HG03025 (cell line): ENCODE data around the gene WWTR1.

Source experiments
- ATAC-seq: cut with Tn5 transposase; IDR thresholded peaks from one replicate; pipeline ENCODE4 v1.9.1; 2021; ENCODE audit warnings: mild to moderate bottlenecking, moderate library complexity; ENCODE audit not compliant: unreplicated experiment, low FRiP score

The WWTR1 gene

DNA sequence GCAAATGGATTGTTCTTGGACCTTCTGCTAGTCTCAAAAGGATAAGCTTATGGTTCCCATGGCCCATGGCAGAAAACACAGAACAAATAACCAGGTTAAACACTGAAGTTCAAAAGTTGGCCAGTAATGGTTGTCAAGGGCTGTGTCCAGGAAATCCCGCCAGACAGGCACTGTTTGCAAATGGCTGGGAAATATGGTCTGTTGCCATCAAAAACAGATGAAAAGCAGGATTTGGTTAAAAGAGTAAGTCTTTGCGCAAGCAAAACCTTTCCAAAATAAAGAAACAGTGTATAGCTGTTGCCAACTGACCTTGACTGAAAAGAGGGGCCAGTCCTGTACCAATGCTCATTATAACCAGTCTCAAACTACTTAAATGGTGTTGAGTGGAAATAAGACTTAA, 58.6 kb downstream of the WWTR1 start:
- ATAC-seq: no peak

DNA sequence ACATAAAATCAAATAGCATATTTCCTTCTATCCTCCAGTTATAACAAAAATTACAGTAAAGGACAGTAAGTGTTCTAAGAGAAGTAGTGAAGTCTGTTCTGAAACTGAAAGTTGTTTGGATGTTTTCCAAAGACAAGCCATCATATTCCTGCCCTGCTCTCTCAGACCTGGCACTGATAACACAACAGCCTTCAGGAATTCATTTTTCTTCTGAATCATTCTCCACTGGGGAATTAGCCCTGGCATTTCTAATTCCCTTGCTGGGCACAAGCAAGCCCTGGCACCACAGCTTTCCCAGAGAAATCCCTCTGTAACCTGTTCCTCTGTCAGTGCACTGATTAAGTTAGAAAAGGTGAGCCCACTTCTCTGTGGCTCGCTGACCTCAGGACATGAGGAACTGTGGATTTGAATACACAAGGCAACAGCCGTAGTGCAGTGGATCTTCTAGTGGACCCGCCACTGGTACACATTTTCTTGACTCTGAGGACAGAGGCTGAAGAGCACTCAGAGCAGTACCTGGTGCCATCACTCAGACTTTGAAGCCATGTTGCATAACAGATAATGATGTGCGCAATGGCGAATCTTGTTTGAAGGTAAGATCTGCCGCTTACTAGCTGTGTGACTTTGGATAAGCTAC, 61.6 kb downstream of the WWTR1 start:
- no peak for ATAC-seq

DNA sequence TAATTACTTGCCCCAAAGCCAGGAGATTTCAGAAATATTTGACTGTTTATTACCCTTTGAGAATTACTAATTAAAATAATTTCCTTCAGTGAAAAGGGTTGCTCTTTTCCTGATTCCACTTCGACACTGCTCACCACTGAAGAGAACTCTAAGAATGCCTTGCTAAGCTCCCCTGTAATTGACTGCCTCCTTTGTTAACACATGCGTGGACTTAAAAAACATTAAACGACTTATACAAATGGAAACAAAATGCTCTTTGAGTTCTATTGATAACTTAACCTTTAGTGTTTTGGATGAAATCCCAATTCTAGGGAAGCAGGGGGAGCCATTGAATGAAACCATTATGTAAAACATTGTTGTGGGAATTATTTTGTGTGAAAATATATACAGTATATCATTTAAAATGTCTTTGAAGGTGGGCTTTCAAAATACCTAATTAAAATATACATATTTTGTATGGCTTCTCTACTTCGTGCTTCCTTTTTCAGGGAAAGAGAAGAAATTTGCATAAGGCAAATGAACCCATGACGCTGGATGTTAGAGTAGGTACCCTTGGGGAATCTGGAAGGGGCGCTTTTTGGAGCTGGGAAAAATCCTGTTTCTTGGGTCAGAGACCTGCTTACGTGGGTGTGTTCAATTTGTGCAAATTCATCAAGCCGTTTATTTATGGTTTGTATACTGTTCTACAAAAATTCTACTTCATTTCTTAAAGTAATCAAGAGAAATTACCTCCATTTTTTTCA, 64.2 kb downstream of the WWTR1 start:
- no peak for ATAC-seq

DNA sequence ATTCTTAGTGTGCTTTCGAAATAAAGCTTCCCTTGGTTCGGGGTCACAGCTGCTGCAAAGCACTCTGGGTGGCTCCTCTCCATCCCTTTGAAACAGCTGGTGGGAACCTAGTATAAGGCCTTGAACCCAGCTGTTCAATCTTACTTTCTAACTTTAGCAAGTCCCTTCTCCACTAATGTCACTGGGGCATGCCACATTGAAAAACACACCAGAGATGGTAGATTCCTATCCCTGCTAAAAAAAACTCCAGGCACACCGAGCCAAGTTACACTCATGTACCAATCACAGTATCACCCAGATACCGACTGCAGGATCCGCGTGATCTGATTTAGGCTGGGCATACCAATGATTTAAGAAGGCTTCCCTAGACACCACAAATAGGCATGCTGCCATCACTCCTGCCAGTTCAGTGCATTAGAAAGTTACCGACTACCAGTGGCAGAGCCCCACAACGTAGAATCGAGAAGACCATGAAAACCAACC, 65.0 kb downstream of the WWTR1 start:
- no peak for ATAC-seq

DNA sequence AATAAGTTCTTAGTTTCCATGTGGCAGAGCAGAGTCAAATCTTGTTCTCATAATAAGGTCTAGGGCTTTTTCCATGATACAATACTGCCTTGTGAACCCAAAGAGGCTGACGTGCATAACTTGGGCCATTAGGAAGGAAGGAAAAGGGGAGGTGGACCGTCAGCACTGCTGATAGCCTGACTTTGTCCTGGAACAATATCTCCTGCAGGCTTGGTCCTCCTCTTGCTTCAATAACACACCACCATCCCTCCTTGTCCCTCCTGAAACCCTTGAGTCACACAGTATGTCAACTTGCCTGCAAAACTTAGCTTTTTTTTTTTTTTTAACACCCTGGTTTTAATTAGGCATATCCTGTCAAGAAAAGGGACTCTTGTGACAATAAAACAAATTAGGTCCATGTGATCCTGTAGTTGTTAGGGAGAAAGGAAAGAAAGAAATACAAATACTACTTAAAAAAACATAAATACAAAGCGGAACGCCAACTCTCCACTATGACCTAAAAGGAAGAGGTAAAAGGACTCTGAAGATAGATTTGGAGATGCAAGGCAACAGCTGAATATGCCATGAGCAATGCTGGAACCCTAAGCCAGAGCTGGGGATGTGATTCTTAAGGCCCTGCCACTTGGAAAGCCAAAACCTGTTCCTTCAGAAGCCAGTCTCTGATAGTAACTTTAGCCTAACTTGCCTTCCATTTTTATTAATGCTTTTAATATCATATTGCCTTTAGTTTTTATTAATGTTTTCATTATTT, 67.0 kb downstream of the WWTR1 start:
- ATAC-seq: no peak

DNA sequence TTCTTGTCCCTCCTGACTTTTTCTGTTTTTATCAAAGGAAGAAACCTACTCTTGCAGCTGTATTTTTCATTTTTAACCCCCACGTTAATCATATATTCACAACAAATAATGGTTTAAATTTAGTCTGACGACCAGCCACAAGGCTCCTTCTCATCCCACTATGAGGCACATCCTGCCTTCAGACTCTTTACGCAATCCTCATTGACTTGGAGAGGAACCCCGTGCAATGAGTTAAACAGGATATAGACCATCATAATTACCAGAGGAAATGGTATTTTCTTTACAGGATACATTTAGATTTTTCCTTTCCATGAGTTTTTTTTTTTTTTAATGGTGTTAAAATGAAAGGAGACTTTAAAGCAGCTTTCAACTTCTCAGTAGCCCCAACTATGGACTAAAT, 68.5 kb downstream of the WWTR1 start:
- no peak for ATAC-seq

DNA sequence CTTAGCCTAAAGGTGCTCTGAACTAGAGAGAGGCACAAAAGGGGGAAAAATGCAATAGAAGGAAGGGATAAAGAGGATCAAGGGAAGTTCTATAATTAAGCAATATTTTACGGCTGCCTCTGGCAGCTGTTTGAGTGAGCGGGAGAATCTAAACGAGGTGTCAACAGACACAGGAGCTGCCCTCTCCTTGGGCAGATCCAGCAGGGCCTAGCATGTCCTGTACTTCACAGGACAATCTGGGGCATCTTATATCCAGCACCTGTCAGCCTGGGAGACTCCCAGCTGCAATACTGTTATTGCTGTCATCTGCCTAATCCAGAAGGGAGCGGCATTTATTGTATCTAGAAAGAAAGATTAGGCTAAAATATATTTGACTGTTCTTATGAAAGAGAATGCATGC, 68.9 kb downstream of the WWTR1 start:
- ATAC-seq: no peak

DNA sequence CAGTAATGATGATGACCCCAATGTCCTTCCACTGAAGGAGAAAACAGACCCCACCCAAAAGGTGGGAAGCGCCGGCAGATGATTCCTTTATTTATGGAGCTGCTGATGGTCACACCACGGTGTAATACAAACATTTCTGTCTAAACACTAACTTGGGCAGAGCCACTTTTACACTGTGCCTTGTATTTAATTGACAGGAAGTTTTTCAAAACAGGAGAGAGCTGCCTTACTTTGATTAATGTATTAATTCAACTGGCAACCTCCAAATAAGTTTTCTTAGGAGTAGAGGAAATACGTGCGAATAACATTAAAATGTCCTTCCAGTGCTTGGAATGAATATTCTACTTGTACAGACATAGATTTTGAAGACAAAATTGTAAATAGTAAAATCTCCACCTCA, 70.4 kb downstream of the WWTR1 start:
- no peak for ATAC-seq

DNA sequence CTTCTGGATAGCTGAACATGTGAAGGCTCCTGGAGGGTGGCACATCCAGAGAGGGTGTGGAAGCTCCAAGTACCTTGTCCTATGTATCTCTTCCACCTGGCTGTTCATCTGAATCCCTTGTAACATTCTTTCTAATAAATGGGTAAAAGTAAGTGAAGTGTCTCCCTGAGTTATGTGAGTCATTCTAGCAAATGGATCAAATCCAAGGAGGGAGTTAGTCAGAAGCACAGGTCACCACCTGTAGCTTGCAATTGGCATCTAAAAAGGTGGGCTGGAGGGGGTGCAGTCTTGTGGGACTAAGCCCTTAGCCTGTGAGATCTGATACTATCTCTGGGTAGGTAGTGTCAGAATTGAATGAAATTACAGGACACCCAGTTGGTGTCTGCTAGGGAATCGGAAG, 71.0 kb downstream of the WWTR1 start:
- no peak for ATAC-seq

DNA sequence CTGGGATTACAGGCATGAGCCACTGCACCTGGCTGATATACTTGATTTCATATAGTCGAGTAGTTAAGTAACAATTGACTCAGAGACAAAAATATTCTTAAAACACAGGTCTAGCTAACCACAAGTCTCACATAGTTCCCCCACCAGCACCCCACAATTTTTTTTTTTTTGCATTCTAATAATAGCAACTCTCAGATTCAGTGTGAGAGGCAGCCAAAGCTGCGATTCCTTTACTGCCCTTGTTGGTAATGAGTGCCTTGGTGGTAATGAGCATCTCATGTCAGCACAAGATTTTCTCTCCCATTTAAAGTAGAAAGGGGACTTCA, 72.5 kb downstream of the WWTR1 start:
- peak; percentile 94 for ATAC-seq

DNA sequence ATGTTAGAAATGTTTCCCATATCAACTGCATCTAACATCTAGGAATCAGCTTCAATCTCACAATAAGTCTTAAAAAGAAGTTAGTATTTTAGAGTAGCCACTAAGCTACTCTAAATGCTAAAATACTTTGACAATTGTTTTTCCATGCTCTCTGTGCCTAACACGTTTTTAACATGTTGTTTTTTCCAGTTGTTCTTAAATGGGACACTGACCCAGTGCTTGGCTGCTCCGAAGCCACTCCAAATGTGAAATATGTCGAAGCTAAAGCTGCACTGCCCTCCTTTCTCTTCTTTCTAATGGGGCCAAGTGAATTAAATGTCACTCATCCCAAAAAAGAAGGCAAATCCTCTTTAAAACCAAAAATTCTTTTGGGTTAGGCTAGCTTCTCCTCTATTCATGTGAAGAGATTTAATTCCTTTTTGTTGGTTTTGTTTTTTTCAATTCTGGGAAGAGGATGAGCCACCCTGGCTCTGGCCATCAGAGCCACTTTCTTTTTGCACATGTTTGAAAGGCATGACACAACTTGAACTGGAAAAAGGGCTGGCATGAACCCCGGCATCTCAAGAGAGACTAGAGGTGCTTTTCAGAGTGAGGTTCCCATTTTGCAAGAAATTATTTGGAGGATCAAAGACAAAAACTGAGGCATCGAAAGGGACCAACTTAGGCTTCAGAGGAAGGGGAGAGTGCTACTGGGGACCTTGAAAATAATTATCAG, 73.7 kb downstream of the WWTR1 start:
- ATAC-seq: no peak

DNA sequence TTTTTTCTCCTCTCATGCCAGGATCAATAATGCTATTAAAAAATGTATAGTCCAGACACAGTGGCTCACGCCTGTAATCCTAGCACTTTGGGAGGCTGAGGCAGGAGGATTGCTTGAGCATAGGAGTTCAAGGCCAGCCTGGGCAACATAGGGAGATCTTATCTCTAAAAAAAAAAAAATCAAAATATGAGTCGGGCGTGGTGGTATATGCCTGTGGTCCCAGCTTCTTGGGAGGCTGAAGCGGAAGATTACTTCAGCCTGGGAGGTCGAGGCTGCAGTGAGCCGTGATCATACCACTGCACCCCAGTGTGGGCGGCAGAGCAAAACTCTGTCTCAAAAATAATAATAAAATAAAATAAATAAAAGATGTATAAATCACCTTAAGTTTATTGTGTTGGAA, 75.4 kb downstream of the WWTR1 start:
- ATAC-seq: no peak

DNA sequence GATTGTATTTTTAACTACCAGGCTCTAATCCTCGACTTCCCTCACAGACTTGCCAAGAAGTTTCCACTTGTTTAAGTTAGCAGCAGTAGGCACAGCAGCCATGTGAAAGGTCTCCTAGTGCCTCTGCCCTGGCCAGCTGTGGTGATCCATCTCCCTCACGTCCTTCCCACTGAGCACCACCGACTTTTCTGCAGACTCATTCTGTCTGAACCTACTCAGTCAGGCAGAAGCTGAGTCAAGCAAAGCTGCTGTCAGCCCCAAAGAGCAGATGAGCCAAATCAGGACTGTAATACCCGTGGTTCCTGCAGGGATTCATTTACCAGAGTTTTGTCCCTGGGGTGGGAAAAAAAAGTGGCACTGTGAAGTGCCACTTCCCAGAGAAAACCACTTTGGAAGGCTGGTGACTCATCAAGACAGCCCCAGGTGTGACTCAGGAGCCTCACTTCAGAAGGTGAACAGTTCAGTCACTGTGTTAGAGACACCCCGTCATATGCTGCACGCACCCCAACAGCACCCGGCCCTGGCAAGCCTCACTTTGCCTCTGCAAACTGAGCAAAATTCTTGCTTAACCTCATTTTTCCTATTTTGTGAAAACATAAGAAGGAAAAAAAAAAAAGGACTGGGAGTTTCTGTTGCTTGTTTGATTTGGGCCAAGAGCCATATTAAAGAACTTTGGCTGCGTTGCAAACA, 76.0 kb downstream of the WWTR1 start:
- no peak for ATAC-seq

DNA sequence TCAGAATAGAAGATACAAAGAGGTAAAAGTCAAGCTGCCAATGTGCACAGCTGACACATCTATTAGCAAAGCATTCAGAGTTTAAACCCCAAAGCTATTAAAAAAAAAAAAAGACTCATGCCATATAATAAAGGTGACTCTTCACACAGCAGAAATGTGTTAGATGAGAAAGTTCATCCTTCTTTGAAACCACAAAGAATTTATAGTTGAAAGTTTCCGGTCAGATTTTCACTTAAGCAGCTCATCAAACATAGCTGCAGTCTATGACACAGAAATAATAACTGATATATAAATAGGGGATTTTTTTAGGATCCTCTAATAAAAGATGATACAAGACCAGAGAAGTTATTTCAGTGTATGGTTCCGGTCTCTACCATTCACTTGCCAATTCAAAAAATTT, 76.6 kb downstream of the WWTR1 start:
- ATAC-seq: no peak

DNA sequence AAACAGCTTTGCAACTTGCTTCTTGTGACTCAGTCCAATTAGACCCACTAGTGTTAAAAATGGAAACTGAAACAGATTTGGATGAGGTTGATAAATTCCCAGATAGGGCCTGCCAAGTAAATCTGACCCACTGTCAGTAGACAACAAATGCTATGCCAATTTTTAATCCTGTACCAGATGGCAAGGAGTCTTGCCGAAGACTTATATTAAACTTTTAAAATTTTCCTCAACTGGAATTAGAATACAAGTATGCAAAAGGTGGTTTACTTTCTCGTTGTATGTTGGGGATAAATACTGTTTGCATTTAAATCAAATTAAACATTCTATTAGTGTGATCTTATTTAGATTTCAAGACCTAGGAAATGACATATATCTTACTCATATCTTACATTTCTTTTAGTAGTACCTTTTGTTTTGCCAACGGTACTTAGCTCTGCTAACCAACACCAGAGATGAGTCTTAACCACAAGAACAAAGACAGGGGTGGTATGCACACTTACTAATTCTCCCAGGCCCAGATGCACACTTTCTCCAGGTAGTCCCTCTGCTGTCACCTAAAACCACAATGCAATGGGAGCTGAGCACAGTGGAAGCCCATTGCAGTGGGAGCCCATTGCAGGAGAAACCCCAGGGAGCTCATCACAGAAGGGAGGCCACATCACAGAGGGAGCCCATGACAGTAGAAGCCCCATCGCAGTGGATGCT, 77.8 kb downstream of the WWTR1 start:
- no peak for ATAC-seq

DNA sequence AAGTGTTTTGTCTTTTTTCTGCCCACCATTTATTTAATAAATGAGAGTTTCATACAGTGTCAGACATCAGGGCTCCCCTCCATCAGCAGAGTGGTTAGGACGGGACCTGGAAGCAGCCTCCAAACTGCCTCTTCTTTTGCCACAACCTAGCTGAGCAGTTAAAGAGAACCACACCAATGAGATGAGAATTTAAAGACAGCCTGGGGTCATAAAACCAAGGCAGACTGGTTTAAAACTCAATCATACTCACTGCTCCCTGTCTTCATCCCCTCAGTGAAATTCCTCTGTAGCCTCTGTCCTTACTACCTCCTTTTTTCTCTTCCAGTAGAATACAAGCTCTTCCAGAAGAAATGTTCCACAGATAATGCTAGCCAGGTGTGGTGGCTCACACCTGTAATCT, 78.7 kb downstream of the WWTR1 start:
- ATAC-seq: no peak

DNA sequence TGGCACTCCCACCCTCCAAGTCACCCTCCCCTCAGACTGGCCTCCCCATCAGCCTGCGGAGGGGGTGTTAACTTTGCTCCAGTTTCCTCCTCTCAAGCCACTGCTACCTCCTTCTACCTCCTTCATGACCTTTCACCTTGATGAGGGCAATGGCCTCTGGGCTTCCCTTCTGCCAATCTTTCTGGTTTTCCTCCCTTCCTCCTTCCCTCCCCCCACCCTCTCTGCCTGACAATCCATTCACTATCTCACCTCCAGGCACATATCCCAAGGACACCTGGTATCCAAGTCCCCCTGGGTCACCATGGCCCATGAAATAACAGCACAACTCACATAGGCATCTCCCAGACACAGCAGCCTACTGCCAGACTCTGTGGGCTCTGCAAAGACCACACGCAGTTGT, 80.0 kb downstream of the WWTR1 start:
- ATAC-seq: no peak

DNA sequence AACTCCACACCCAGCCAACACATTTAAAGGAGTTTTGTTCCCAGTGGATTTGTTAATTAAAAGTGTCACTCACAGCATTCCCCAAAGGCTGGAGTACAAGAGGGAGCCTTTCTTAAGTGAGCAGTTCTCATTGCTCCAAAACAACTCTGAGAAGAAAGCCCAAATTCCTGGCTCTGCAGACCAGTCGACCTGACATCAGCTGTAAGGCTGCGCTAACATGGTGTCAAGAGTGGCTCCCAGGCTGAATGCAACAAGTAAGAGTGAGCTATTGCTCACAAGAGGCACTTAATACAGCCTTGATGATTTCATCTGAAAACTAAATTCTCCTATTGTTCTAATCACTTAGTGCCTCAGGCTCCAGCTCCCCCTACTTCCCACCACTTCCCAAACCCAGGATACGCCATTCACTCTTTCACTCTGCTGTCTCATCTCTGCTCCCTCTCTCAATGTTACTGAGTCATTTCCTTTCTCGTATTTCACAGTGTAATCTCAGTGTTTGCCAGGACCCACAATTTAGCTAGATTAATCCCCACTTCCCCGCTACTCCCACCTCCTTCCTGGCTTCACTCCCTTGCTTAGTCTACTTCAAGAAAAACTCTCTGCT, 81.8 kb downstream of the WWTR1 start:
- no peak for ATAC-seq

DNA sequence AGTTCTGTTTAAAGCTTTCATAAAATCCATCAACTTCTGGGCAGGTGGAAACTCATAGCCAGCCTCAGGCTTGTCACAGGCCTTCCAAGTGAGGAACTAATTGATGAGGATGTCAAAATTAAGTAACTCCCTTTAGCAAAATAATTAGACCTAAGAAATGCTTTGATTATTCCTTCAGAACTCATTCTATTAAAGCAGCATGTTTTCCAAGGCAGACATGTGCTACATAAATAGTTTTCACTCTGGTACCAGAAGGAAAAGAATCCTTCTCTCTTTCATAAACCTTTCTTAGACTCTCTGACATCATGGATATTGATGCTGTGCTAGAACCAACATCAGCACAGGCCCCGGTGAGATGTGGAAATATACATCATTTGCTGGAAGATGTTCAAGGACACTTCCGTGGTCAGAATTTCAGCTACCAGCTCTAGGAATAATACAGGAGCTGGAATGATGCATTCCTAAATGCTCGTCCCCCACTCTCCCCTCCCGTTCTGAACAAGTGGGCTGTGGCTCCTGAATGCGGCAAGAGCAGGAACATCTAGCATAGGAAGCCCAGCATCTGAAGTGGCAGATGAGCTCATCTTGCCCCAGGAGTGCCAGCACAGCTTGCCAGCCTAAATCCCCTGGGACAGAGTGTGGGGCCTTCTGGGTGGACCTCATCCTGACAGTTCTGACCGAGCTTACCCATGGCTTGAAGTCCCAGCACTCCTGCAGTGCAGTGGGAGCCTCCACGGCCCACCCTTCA, 82.4 kb downstream of the WWTR1 start:
- ATAC-seq: no peak
